ENCODE results near the gene GABRG3. TPM values are rescaled to one million over a fixed set of nuclear protein-coding genes. Genes with fewer than 3 reads are reported as not detected.
A peak's percentile ranks its signal among the peaks of the same experiment; 100 is the strongest.

GABRG3 gene
- polyA plus RNA-seq, 1 donor: 0.57 TPM

- DNase-seq: peak; percentile 15 to 48
- no CpG with 5 or more reads among the region's 4 CpGs for WGBS (ENCODE audit: insufficient coverage, low lambda C conversion rate)
- Histone ChIP-seq H3K27ac (ENCODE audit: low read length) (no peak overlapping the region), H3K4me3 (ENCODE audit: low read length) (no peak overlapping the region), H3K4me1 (ENCODE audit: control insufficient read depth, insufficient read depth, low read length) (no peaks in the 10 kb centered on the region), H3K27me3 (ENCODE audit: control insufficient read depth, insufficient read depth, low read length) (no peaks in the 10 kb centered on the region), H3K36me3 (ENCODE audit: control insufficient read depth, insufficient read depth, low read length) (no peaks in the 10 kb centered on the region), H3K9me3 (ENCODE audit: control insufficient read depth, low read depth, low read length) (no peaks in the 10 kb centered on the region)
Observed at GRCh38 chr15:27124287-27124871, 153.4 kb downstream of the GABRG3 start.

GRCh38 chr15:27125185-27125584, 154.2 kb downstream of the GABRG3 start:
- H3K4me3 ChIP-seq (ENCODE audit: low read length): no peak overlapping the region
- H3K9me3 ChIP-seq (ENCODE audit: control insufficient read depth, low read depth, low read length): no peaks in the 10 kb centered on the region
- H3K27ac ChIP-seq (ENCODE audit: low read length): no peak overlapping the region
- 85% methylated on average over 3 of the region's 3 CpGs for WGBS (ENCODE audit: insufficient coverage, low lambda C conversion rate)
- H3K27me3 ChIP-seq (ENCODE audit: control insufficient read depth, insufficient read depth, low read length): no peaks in the 10 kb centered on the region
- no peaks in the 10 kb centered on the region for H3K36me3 ChIP-seq (ENCODE audit: control insufficient read depth, insufficient read depth, low read length)
- DNase-seq: no peak
- no peaks in the 10 kb centered on the region for H3K4me1 ChIP-seq (ENCODE audit: control insufficient read depth, insufficient read depth, low read length)

GRCh38 chr15:27126449-27126848, 155.5 kb downstream of the GABRG3 start:
- DNase-seq: no peak
- no CpG with 5 or more reads among the region's 7 CpGs for WGBS (ENCODE audit: insufficient coverage, low lambda C conversion rate)
- Histone ChIP-seq H3K27me3 (ENCODE audit: control insufficient read depth, insufficient read depth, low read length) (no peaks in the 10 kb centered on the region), H3K36me3 (ENCODE audit: control insufficient read depth, insufficient read depth, low read length) (no peaks in the 10 kb centered on the region), H3K27ac (ENCODE audit: low read length) (no peak overlapping the region), H3K4me1 (ENCODE audit: control insufficient read depth, insufficient read depth, low read length) (no peaks in the 10 kb centered on the region), H3K9me3 (ENCODE audit: control insufficient read depth, low read depth, low read length) (no peaks in the 10 kb centered on the region), H3K4me3 (ENCODE audit: low read length) (no peak overlapping the region)

- DNase-seq: peak; percentile 36 to 48
- no peaks in the 10 kb centered on the region for H3K4me1 ChIP-seq (ENCODE audit: control insufficient read depth, insufficient read depth, low read length)
- H3K27ac ChIP-seq (ENCODE audit: low read length): no peak overlapping the region
- no peaks in the 10 kb centered on the region for H3K27me3 ChIP-seq (ENCODE audit: control insufficient read depth, insufficient read depth, low read length)
- H3K4me3 ChIP-seq (ENCODE audit: low read length): no peak overlapping the region
- WGBS (ENCODE audit: insufficient coverage, low lambda C conversion rate): 67% methylated on average over 2 of the region's 12 CpGs
- H3K36me3 ChIP-seq (ENCODE audit: control insufficient read depth, insufficient read depth, low read length): no peaks in the 10 kb centered on the region
- H3K9me3 ChIP-seq (ENCODE audit: control insufficient read depth, low read depth, low read length): no peaks in the 10 kb centered on the region
Observed at GRCh38 chr15:27127815-27128570, 157.0 kb downstream of the GABRG3 start.

GRCh38 chr15:27133249-27133648, 162.3 kb downstream of the GABRG3 start:
- Histone ChIP-seq H3K36me3 (ENCODE audit: control insufficient read depth, insufficient read depth, low read length) (no peaks in the 10 kb centered on the region), H3K27me3 (ENCODE audit: control insufficient read depth, insufficient read depth, low read length) (no peaks in the 10 kb centered on the region), H3K4me3 (ENCODE audit: low read length) (no peak overlapping the region), H3K9me3 (ENCODE audit: control insufficient read depth, low read depth, low read length) (no peaks in the 10 kb centered on the region), H3K4me1 (ENCODE audit: control insufficient read depth, insufficient read depth, low read length) (no peaks in the 10 kb centered on the region), H3K27ac (ENCODE audit: low read length) (no peak overlapping the region)
- WGBS (ENCODE audit: insufficient coverage, low lambda C conversion rate): no CpG with 5 or more reads among the region's 2 CpGs
- no peak for DNase-seq

GRCh38 chr15:27134481-27134880, 163.5 kb downstream of the GABRG3 start:
- Histone ChIP-seq H3K4me1 (ENCODE audit: control insufficient read depth, insufficient read depth, low read length) (no peaks in the 10 kb centered on the region), H3K9me3 (ENCODE audit: control insufficient read depth, low read depth, low read length) (no peaks in the 10 kb centered on the region)

GRCh38 chr15:27135151-27135550, 164.2 kb downstream of the GABRG3 start:
- no peak overlapping the region for H3K4me3 ChIP-seq (ENCODE audit: low read length)
- no peak overlapping the region for H3K27ac ChIP-seq (ENCODE audit: low read length)
- no peaks in the 10 kb centered on the region for H3K9me3 ChIP-seq (ENCODE audit: control insufficient read depth, low read depth, low read length)
- whole genome bisulfite sequencing (ENCODE audit: insufficient coverage, low lambda C conversion rate): no CpG with 5 or more reads among the region's 1 CpG
- no peak for DNase-seq
- no peaks in the 10 kb centered on the region for H3K27me3 ChIP-seq (ENCODE audit: control insufficient read depth, insufficient read depth, low read length)
- no peaks in the 10 kb centered on the region for H3K36me3 ChIP-seq (ENCODE audit: control insufficient read depth, insufficient read depth, low read length)
- no peaks in the 10 kb centered on the region for H3K4me1 ChIP-seq (ENCODE audit: control insufficient read depth, insufficient read depth, low read length)

More at GRCh38 chr15:27134481-27134880, 163.5 kb downstream of the GABRG3 start:
- no peaks in the 10 kb centered on the region for H3K36me3 ChIP-seq (ENCODE audit: control insufficient read depth, insufficient read depth, low read length)
- H3K4me3 ChIP-seq (ENCODE audit: low read length): no peak overlapping the region
- H3K27ac ChIP-seq (ENCODE audit: low read length): no peak overlapping the region
- no peak for DNase-seq
- no peaks in the 10 kb centered on the region for H3K27me3 ChIP-seq (ENCODE audit: control insufficient read depth, insufficient read depth, low read length)
- WGBS (ENCODE audit: insufficient coverage, low lambda C conversion rate): no CpG with 5 or more reads among the region's 4 CpGs

- DNase-seq: no peak
- Histone ChIP-seq H3K9me3 (ENCODE audit: control insufficient read depth, low read depth, low read length) (no peaks in the 10 kb centered on the region), H3K4me1 (ENCODE audit: control insufficient read depth, insufficient read depth, low read length) (no peaks in the 10 kb centered on the region), H3K27me3 (ENCODE audit: control insufficient read depth, insufficient read depth, low read length) (no peaks in the 10 kb centered on the region), H3K27ac (ENCODE audit: low read length) (no peak overlapping the region), H3K36me3 (ENCODE audit: control insufficient read depth, insufficient read depth, low read length) (no peaks in the 10 kb centered on the region), H3K4me3 (ENCODE audit: low read length) (no peak overlapping the region)
- WGBS (ENCODE audit: insufficient coverage, low lambda C conversion rate): 80% methylated on average over 2 of the region's 5 CpGs
Observed at GRCh38 chr15:27137127-27137526, 166.1 kb downstream of the GABRG3 start.

GRCh38 chr15:27165590-27165989, 194.6 kb downstream of the GABRG3 start:
- Histone ChIP-seq H3K9me3 (ENCODE audit: control insufficient read depth, low read depth, low read length) (no peaks in the 10 kb centered on the region), H3K36me3 (ENCODE audit: control insufficient read depth, insufficient read depth, low read length) (no peaks in the 10 kb centered on the region), H3K4me1 (ENCODE audit: control insufficient read depth, insufficient read depth, low read length) (no peaks in the 10 kb centered on the region), H3K27ac (ENCODE audit: low read length) (no peak overlapping the region), H3K4me3 (ENCODE audit: low read length) (no peak overlapping the region), H3K27me3 (ENCODE audit: control insufficient read depth, insufficient read depth, low read length) (no peaks in the 10 kb centered on the region)
- no peak for DNase-seq
- no CpG with 5 or more reads among the region's 1 CpG for WGBS (ENCODE audit: insufficient coverage, low lambda C conversion rate)

GRCh38 chr15:27166917-27167316, 195.9 kb downstream of the GABRG3 start:
- Histone ChIP-seq H3K27me3 (ENCODE audit: control insufficient read depth, insufficient read depth, low read length) (no peaks in the 10 kb centered on the region), H3K4me1 (ENCODE audit: control insufficient read depth, insufficient read depth, low read length) (no peaks in the 10 kb centered on the region), H3K27ac (ENCODE audit: low read length) (no peak overlapping the region), H3K4me3 (ENCODE audit: low read length) (no peak overlapping the region), H3K9me3 (ENCODE audit: control insufficient read depth, low read depth, low read length) (no peaks in the 10 kb centered on the region), H3K36me3 (ENCODE audit: control insufficient read depth, insufficient read depth, low read length) (no peaks in the 10 kb centered on the region)
- WGBS (ENCODE audit: insufficient coverage, low lambda C conversion rate): no CpG with 5 or more reads among the region's 4 CpGs
- DNase-seq: no peak

GRCh38 chr15:27167738-27168137, 196.8 kb downstream of the GABRG3 start:
- H3K4me3 ChIP-seq (ENCODE audit: low read length): no peak overlapping the region
- H3K27ac ChIP-seq (ENCODE audit: low read length): no peak overlapping the region
- no peaks in the 10 kb centered on the region for H3K9me3 ChIP-seq (ENCODE audit: control insufficient read depth, low read depth, low read length)
- H3K36me3 ChIP-seq (ENCODE audit: control insufficient read depth, insufficient read depth, low read length): no peaks in the 10 kb centered on the region
- H3K4me1 ChIP-seq (ENCODE audit: control insufficient read depth, insufficient read depth, low read length): no peaks in the 10 kb centered on the region
- no peaks in the 10 kb centered on the region for H3K27me3 ChIP-seq (ENCODE audit: control insufficient read depth, insufficient read depth, low read length)
- WGBS (ENCODE audit: insufficient coverage, low lambda C conversion rate): no CpG with 5 or more reads among the region's 10 CpGs
- DNase-seq: no peak

Data from large intestine (tissue), 3 donors.